AML-193 (cell line): ENCODE results near the gene PTGES3L.
"Not testable (repeated sequence)": the region's sequence is repeated elsewhere in the genome, so short reads cannot be mapped to it uniquely, and the experiment has no call there.

Experiments
- DNase-seq, 2 experiments: peaks; one replicate each; lab custom pipeline; 2025; lab: John Stamatoyannopoulos, UW

The PTGES3L gene

GRCh38 chr17:43014020-43014648 lies 34.3 kb upstream of the PTGES3L start:
- DNase-seq = peak; percentile 25 to 27

DNA sequence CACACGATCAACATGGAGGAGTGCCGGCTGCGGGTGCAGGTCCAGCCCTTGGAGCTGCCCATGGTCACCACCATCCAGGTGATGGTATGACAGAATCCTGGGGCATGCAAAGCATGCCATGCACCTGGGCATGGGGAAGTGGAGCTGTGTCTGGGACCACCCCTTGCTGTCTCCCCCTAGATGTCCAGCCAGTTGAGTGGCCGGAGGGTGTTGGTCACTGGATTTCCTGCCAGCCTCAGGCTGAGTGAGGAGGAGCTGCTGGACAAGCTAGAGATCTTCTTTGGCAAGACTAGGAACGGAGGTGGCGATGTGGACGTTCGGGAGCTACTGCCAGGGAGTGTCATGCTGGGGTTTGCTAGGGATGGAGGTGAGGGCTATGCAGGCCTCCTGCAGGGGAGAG lies 33.4 kb upstream of the PTGES3L start:
- no peak for DNase-seq

- DNase-seq = no peak
Observed at GRCh38 chr17:43011728-43012472, 32.0 kb upstream of the PTGES3L start.

- DNase-seq = no peak
Observed at GRCh38 chr17:43010667-43011308, 30.9 kb upstream of the PTGES3L start.

- DNase-seq = peak; percentile 91
Observed at GRCh38 chr17:43006639-43007551, 27.0 kb upstream of the PTGES3L start, which contains the start of gene IFI35. IFI35 (plus strand) TSS chr17:43006784; CDS start chr17:43006948, 164 bp downstream.

GRCh38 chr17:43003542-43004172 lies 23.8 kb upstream of the PTGES3L start:
- DNase-seq = no peak

DNA sequence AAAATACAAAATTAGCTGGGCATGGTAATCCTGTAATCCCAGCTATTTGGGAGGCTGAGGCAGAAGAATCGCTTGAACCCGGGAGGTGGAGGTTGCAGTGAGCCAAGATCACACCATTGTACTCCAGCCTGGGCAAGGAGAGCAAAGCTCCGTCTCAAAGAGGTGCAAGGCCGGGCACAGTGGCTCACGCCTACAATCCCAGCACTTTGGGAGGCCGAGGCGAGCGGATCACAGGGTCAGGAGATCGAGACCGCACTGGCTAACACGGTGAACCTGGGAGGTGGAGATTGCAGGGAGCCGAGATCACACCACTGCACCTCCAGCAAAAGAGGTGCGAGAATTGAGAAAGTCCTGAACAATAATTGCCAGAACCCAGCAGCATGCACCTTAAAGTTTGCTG lies 21.0 kb upstream of the PTGES3L start:
- not testable (repeated sequence) for DNase-seq

DNA sequence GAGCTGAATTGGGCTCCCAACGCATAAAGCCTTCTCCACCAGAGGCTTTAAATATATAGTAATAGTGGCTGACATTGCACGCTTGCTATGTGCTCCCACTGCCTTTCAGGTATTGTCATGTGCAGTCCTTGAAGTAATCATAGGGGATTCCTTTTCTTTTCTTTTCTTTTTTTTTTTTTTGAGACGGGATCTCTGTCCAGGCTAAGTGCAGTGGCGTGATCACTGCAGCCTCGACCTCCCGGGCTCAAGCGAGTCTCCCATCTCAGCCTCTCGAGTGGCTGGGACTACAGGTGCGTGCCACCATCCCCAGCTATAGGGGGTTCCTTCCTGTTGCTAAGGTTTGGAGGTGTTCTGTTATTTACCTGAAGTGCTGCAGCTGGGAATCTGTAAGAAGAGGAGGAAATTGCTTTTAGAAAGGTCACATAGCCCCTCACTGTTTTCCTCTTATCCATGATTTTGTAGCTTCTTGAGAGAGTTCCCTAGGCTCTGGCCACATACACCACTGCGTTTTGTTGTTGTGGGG lies 19.2 kb upstream of the PTGES3L start:
- no peak for DNase-seq

DNA sequence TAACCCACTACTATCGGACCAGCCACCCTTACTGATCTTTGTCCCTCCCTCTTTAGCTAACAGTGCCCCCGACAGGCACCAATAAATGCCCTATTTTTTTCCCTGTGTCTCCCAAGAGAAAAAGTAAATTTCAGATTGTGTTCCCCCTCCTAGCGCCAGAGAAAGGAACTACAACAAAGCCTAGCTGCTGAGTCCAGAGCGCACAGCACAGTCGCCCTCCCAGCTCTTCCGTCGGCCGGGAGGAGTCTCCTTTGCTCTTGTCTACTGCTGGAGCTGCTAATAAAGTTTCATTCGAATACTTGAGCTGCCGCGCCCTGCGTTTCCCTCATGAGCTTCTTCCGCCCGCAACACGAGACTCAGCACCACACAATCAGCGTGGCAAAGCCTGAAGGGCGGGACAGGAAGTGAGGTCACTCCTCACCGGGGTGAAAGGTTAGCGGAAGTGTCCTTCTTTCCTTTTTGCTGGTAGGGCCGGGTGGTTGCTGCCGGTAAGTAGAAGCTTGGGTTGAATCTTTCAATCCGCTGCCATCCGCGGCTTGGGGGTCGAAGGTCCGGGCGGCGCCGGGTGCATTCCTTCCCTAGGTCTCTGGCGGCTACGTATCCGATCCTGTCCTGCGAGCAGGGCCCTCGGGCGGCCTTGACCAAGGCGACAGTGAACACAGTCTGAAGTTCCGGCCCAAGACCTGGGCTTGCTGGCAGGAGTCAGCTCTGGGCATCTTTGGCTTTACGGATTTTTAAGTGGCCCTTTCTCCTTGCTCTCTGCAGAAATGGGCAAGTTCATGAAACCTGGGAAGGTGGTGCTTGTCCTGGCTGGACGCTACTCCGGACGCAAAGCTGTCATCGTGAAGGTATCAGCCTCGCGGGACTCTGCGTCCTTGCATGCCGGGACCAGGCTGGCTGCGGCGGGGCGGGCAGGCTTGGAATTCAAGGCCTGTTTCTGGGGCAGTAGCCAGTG lies 18.4 kb upstream of the PTGES3L start, which contains the start of gene RPL27:
TSS of gene RPL27 (plus strand) at position 436 of the 955 bp plus-strand sequence. CDS start at position 768, 332 bp downstream.
- peak; percentile 100 for DNase-seq

GRCh38 chr17:42997390-42997983 lies 17.6 kb upstream of the PTGES3L start:
- peak; percentile 48 to 66 for DNase-seq

- DNase-seq = not testable (repeated sequence)
Observed at GRCh38 chr17:42993913-42994312, 14.0 kb upstream of the PTGES3L start.

DNA sequence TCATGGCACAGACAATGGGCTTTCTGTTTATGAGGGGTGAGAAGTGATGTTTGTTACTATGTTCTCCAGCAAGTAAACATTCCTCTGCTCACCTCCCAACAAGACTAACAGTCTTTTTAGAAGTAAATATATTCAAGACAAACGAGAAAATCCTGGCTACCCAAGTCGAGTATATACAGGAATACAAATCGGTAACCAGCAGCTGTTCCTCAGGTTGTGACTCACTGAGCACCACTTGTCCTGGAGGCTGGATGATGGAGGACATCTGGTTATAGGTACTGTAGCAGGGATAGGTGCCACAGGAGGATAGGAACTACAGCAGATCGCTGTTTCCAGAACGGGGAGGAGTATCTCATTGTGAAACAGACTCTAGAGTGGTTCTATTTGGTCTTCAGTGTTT lies 13.0 kb upstream of the PTGES3L start:
- no peak for DNase-seq

DNA sequence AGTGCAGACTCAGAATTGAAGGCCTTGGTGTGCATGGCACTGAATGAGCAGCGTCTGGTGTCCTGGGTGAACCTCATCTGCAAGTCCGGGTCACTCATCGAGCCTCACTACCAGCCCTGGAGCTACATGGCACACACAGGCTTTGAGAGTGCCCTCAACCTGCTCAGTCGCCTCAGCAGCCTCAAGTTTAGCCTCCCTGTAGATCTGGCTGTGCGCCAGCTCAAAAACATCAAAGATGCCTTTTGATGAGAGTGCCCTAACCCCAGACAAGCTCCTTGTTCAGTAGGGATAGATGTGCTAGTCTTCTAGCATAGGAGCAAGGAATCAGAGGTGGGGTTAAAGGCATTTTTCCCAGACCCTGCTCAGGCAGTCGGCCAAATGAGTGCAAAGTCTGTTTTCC lies 11.6 kb upstream of the PTGES3L start:
- no peak for DNase-seq

DNA sequence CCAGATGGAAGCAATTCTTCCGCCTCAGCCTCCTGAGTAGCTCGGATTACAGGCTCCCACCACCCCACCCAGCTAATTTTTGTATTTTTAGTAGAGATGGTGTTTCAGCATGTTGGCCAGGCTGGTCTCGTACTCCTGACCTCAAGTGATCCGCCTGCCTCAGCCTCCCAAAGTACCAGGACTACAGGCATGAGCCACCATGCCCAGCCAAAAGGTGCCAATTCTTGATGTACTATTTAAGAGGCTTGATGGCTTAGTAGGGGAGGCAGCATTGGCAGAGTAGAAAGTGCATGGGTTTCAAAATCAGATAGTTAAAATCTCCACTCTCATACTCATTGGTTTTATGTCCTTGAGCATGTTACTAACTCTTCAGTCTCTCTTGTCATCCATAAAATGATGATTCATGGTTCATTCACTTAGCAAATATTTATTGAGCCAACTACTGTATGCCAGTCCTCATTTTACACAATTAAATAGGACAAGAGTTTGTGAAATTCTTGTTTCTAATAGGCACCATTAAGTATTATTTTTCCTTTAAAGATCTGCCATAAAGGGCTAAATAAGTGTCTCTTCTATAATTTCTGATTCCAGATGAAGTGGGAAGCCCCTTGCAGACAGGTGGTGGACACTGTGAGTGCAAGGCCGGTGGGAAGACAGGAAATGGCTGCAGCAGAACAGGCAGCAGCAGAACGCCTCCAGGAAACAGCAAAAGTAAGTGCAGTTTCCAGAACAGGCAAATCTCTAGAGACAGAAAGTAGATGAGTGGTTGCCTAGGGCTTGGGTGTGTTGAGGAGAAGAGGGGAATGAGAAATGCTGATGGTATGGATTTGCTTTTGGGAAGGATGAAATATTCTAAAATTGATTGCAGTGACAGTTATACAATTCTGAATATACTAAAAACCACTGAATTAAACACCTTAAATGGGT lies 10.1 kb upstream of the PTGES3L start:
- no peak for DNase-seq

- DNase-seq = no peak
Observed at GRCh38 chr17:42989141-42989540, 9.3 kb upstream of the PTGES3L start.

DNA sequence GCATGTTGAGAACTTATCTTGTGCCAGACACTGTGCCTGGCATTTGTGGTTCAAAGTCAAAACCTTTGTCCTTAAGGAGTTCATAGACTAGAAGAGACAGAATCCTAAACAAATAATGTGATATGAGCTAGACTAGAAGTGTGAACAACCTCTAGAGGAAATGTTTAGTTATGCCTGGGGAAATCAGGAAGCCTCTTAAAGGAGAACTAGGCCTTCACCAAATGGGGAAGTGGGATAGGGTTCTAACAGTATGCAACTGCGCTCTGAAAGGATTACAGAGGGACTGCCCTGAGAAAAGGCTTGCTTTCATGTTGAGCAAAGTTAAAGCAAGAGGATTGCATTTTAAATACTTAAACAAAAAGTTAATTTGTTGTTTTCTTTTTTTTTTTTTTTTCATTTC lies 5.3 kb upstream of the PTGES3L start:
- peak; percentile 98 to 99 for DNase-seq

GRCh38 chr17:42982266-42982665 lies 2.4 kb upstream of the PTGES3L start:
- DNase-seq = no peak

GRCh38 chr17:42980766-42981397 lies 1.0 kb upstream of the PTGES3L start:
- peak; percentile 51 to 53 for DNase-seq
